Osteocyte (in vitro differentiated cells): ENCODE measurements around the gene HSD11B2. TPM values are rescaled to one million over a fixed set of nuclear protein-coding genes. Genes with fewer than 3 reads are reported as not detected.

Experiments
- DNase-seq: peaks from one replicate; pipeline ENCODE4 v3.0.0; 2021; ENCODE audit warnings: mixed read lengths; ENCODE audit not compliant: unreplicated experiment; ENCODE audit errors: extremely low spot score
- H3K27ac Mint-ChIP-seq: one replicate; pipeline ENCODE4 v1.8.0; 2021; ENCODE audit warnings: mild to moderate bottlenecking, mixed read lengths; ENCODE audit not compliant: unreplicated experiment
- H3K27me3 Mint-ChIP-seq: one replicate; pipeline ENCODE4 v1.8.0; 2021; ENCODE audit warnings: mixed read lengths; ENCODE audit not compliant: unreplicated experiment
- H3K36me3 Mint-ChIP-seq: one replicate; pipeline ENCODE4 v1.8.0; 2021; ENCODE audit warnings: mixed read lengths; ENCODE audit not compliant: unreplicated experiment
- H3K4me1 Mint-ChIP-seq: one replicate; pipeline ENCODE4 v1.8.0; 2021; ENCODE audit warnings: mixed read lengths; ENCODE audit not compliant: unreplicated experiment
- H3K4me3 Mint-ChIP-seq: one replicate; pipeline ENCODE4 v1.8.0; 2021; ENCODE audit warnings: mild to moderate bottlenecking, moderate library complexity, mixed read lengths; ENCODE audit not compliant: unreplicated experiment
- H3K9me3 Mint-ChIP-seq: one replicate; pipeline ENCODE4 v1.8.0; 2021; ENCODE audit warnings: mixed read lengths; ENCODE audit not compliant: unreplicated experiment
- total RNA-seq: library from RNA; stranded (reverse); gene quantifications from 2 replicates; pipeline ENCODE4 v1.2.1, GENCODE V29; 2021
- TF ChIP-seq, protein P1 (sequence below): fragments of 200-600 bp; sonication (generic); IDR thresholded peaks from 2 replicates; pipeline ENCODE4 v1.5.0; 2021; ENCODE audit warnings: antibody characterized with exemption, mild to moderate bottlenecking, moderate library complexity

The HSD11B2 gene
- total RNA-seq, 1 donor from 2014 or later, result 0.40 TPM

- Mint-ChIP-seq H3K4me1 (peaks cover 30% of the 10 kb centered on the region), H3K36me3 (no peaks in the 10 kb centered on the region), H3K27ac (peak overlapping the region; percentile 62), H3K27me3 (no peaks in the 10 kb centered on the region), H3K4me3 (no peak overlapping the region), H3K9me3 (no peaks in the 10 kb centered on the region)
- TF ChIP-seq, protein P1, sequence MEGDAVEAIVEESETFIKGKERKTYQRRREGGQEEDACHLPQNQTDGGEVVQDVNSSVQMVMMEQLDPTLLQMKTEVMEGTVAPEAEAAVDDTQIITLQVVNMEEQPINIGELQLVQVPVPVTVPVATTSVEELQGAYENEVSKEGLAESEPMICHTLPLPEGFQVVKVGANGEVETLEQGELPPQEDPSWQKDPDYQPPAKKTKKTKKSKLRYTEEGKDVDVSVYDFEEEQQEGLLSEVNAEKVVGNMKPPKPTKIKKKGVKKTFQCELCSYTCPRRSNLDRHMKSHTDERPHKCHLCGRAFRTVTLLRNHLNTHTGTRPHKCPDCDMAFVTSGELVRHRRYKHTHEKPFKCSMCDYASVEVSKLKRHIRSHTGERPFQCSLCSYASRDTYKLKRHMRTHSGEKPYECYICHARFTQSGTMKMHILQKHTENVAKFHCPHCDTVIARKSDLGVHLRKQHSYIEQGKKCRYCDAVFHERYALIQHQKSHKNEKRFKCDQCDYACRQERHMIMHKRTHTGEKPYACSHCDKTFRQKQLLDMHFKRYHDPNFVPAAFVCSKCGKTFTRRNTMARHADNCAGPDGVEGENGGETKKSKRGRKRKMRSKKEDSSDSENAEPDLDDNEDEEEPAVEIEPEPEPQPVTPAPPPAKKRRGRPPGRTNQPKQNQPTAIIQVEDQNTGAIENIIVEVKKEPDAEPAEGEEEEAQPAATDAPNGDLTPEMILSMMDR, result no peak
- no peak for DNase-seq
Measured at GRCh38 chr16:67394155-67395104, 36.5 kb upstream of the HSD11B2 start.

DNA sequence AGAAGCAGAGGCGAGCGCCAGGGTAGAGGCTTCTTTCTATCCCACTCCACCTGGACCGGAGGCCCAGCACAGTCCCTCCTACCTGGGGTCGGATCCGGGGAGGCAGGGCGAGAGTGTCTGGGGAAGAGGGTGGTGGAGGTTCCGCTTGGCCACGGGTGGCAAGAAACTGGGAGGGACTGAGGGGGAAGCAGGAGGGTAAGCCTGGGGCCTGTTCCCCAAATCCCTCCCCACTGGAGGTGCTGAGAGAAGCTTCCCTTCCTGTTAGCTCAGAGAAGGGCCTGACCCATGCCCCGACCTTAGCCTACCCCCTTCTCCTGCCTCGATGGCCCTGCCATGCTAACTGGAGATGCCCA is 35.8 kb upstream of the HSD11B2 start:
- DNase-seq, result no peak
- no peak overlapping the region for H3K4me3 Mint-ChIP-seq

DNA sequence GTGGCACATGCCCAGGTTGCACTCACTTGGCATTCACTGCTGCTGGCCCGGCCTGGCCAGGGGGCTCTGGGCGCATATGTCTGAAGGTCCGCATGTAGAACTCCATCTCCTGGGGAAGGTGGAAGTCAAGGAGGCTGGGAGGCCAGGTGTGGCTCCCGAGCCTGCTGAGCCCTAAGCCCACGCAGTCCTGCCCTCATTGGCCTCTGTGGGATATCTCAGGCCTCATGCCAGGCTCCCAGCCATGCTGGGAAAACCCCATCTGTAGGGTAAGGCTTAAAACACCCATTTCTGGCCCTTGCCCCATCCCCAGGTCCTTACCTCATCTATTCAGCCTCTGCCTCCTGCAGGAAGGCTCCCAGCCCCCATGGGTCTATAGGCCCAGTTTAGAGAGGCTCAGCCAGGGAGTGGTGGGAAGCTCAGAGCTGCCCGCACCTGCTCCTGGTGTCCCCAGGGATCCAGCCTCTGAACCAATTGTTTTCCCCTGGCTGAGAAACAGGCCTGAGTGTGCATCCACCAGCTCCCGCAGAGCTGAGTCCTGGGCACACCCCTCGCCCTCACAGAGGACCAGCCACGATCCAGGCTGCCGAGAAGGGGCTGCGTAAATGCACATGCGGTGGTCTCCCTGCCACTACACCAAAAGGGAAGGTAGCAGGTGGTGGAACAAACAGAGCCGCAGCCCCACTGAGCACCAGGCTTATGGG is 35.3 kb upstream of the HSD11B2 start:
- Mint-ChIP-seq H3K27me3 (no peaks in the 10 kb centered on the region), H3K9me3 (no peaks in the 10 kb centered on the region), H3K4me1 (peaks cover 30% of the 10 kb centered on the region), H3K27ac (no peak overlapping the region), H3K4me3 (no peak overlapping the region), H3K36me3 (no peaks in the 10 kb centered on the region)
- TF ChIP-seq, protein P1, result no peak
- DNase-seq, result no peak

More for the DNA sequence above, 35.8 kb upstream of the HSD11B2 start:
- Mint-ChIP-seq H3K27ac (no peak overlapping the region), H3K9me3 (no peaks in the 10 kb centered on the region), H3K4me1 (peaks cover 30% of the 10 kb centered on the region), H3K27me3 (no peaks in the 10 kb centered on the region), H3K36me3 (no peaks in the 10 kb centered on the region)
- TF ChIP-seq, protein P1, result no peak

- H3K36me3 Mint-ChIP-seq, result no peaks in the 10 kb centered on the region
- H3K27ac Mint-ChIP-seq, result peak overlapping the region; percentile 57
- peaks cover 30% of the 10 kb centered on the region for H3K4me1 Mint-ChIP-seq
- no peak for DNase-seq
- TF ChIP-seq, protein P1, result no peak
- no peak overlapping the region for H3K4me3 Mint-ChIP-seq
- H3K27me3 Mint-ChIP-seq, result no peaks in the 10 kb centered on the region
- no peaks in the 10 kb centered on the region for H3K9me3 Mint-ChIP-seq
Measured at GRCh38 chr16:67396159-67397035, 34.5 kb upstream of the HSD11B2 start.
